PFSK-1 (cell line): ENCODE results near the gene RALY.

Source experiments
- FOXP2 ChIP-seq: optimal IDR thresholded peaks from 2 replicates; pipeline ENCODE3; 2011; ENCODE audit warnings: borderline replicate concordance, control low read depth, inconsistent platforms; ENCODE audit not compliant: insufficient read depth; ENCODE audit errors: extremely low read length, extremely low read depth
- POLR2AphosphoS5 ChIP-seq: IDR thresholded peaks from 2 replicates; pipeline ENCODE4 v1.6.1; 2012; ENCODE audit warnings: low read depth, mild to moderate bottlenecking, control low read depth, low read length, moderate library complexity
- REST ChIP-seq, 2 experiments: IDR thresholded peaks; 2 replicates each; pipeline versions ENCODE4 v1.6.1 to v1.8.0; 2011 to 2012; ENCODE audit warnings: low read depth in 2 of 2, low read length in 2 of 2, control low read depth in 1 of 2, inconsistent platforms in 1 of 2, mild to moderate bottlenecking in 1 of 2, moderate library complexity in 1 of 2; ENCODE audit not compliant: insufficient read depth in 1 of 2
- SIN3A ChIP-seq: IDR thresholded peaks from 2 replicates; pipeline ENCODE4 v1.6.1; 2012; ENCODE audit warnings: mild to moderate bottlenecking, low read length, moderate library complexity, borderline replicate concordance; ENCODE audit not compliant: insufficient read depth
- TAF1 ChIP-seq: IDR thresholded peaks from 2 replicates; pipeline ENCODE4 v1.6.1; 2012; ENCODE audit warnings: low read length, control low read depth, borderline replicate concordance; ENCODE audit not compliant: insufficient read depth

Gene RALY

GRCh38 chr20:33985830-33986229 lies 7.9 kb upstream of the RALY start:
- TF ChIP-seq FOXP2 = no peak
- no peak for TF ChIP-seq SIN3A

GRCh38 chr20:33986560-33987216 lies 7.0 kb upstream of the RALY start:
- TF ChIP-seq TAF1 (no peak), FOXP2 (no peak), POLR2AphosphoS5 (no peak), SIN3A (no peak), REST (IDR thresholded peaks at IDR 0.05; ENCODE audit: insufficient read depth in 1 of 2, low read depth in 2 of 2, low read length in 2 of 2) (no peak)

GRCh38 chr20:33990075-33990474 lies 3.6 kb upstream of the RALY start:
- no peak for TF ChIP-seq SIN3A
- TF ChIP-seq FOXP2 = no peak
- no peak for TF ChIP-seq REST (IDR thresholded peaks at IDR 0.05; ENCODE audit: insufficient read depth in 1 of 2, low read depth in 2 of 2, low read length in 2 of 2)
- TF ChIP-seq TAF1 = no peak
- no peak for TF ChIP-seq POLR2AphosphoS5

GRCh38 chr20:33991502-33991901 lies 2.2 kb upstream of the RALY start:
- no peak for TF ChIP-seq POLR2AphosphoS5
- no peak for TF ChIP-seq TAF1
- TF ChIP-seq REST (IDR thresholded peaks at IDR 0.05; ENCODE audit: insufficient read depth in 1 of 2, low read depth in 2 of 2, low read length in 2 of 2) = no peak

- TF ChIP-seq SIN3A = no peak
- no peak for TF ChIP-seq FOXP2
- no peak for TF ChIP-seq TAF1
- TF ChIP-seq POLR2AphosphoS5 = no peak
- TF ChIP-seq REST (IDR thresholded peaks at IDR 0.05; ENCODE audit: insufficient read depth in 1 of 2, low read depth in 2 of 2, low read length in 2 of 2) = no peak
Measured at GRCh38 chr20:33992145-33992922, 1.4 kb upstream of the RALY start.
